Right lobe of liver (tissue), 4 donors: ENCODE measurements around the gene NEU2.

ENCODE experiments used
- POLR2A ChIP-seq: fragments of 450-650 bp; IDR thresholded peaks from one replicate; pipeline ENCODE4 v1.6.1; 2017; ENCODE audit warnings: antibody characterized with exemption, mild to moderate bottlenecking
- TF ChIP-seq, protein P1 (sequence below), 4 donors: fragments of 200-600 bp in 3 of 4; fragments of 450-650 bp in 1 of 4; IDR thresholded peaks; one replicate each; pipeline versions ENCODE4 v1.5.1 to v1.8.0; 2016 to 2022; ENCODE audit warnings: antibody characterized with exemption in 4 of 4, mild to moderate bottlenecking in 2 of 4
- donor health status: DM: no; HTN: no; CAD: no.
- donor health status: DM: no; HTN: no; CAD: no.
- donor health status: DM: no; HTN: yes; CAD: no.

GRCh38 chr2:233081232-233081730 lies 48.8 kb downstream of the NEU2 start:
- no peak for TF ChIP-seq POLR2A
- TF ChIP-seq, protein P1, sequence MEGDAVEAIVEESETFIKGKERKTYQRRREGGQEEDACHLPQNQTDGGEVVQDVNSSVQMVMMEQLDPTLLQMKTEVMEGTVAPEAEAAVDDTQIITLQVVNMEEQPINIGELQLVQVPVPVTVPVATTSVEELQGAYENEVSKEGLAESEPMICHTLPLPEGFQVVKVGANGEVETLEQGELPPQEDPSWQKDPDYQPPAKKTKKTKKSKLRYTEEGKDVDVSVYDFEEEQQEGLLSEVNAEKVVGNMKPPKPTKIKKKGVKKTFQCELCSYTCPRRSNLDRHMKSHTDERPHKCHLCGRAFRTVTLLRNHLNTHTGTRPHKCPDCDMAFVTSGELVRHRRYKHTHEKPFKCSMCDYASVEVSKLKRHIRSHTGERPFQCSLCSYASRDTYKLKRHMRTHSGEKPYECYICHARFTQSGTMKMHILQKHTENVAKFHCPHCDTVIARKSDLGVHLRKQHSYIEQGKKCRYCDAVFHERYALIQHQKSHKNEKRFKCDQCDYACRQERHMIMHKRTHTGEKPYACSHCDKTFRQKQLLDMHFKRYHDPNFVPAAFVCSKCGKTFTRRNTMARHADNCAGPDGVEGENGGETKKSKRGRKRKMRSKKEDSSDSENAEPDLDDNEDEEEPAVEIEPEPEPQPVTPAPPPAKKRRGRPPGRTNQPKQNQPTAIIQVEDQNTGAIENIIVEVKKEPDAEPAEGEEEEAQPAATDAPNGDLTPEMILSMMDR (IDR thresholded peaks at IDR 0.05): no peak
